MCF 10A (cell line): Measurements from ENCODE around the gene HS6ST1. TPM values are rescaled to one million over a fixed set of nuclear protein-coding genes. Genes with fewer than 3 reads are reported as not detected.

Experiments
- BruUV-seq: library from RNA; stranded (reverse); fragments of 400-500 nt; replicated peaks from 2 replicates; lab custom pipeline; 2021; lab: Mats Ljungman, UMichigan
- CTCF ChIA-PET: fragments of 300-600 bp; sonication (Branson Sonifier 250); formaldehyde crosslinking; extraction: SDS; loops from one replicate; lab custom pipeline; 2021; ENCODE audit warnings: antibody characterized with exemption, inconsistent platforms; lab: Yijun Ruan, JAX
- POLR2A ChIA-PET: fragments of 300-600, 350-650 bp; sonication (Branson Sonifier 250); formaldehyde crosslinking; extraction: SDS; loops from one replicate; lab custom pipeline; 2020; ENCODE audit warnings: antibody characterized with exemption, inconsistent platforms; lab: Yijun Ruan, JAX
- DNase-seq: peaks from one replicate; pipeline ENCODE4 v3.0.0-alpha.2; 2018; ENCODE audit not compliant: unreplicated experiment
- H3K27ac Mint-ChIP-seq: one replicate; pipeline ENCODE4 v1.8.0; 2022; ENCODE audit warnings: mild to moderate bottlenecking, low read depth, mixed read lengths; ENCODE audit not compliant: unreplicated experiment
- H3K27me3 Mint-ChIP-seq: one replicate; pipeline ENCODE4 v1.8.0; 2022; ENCODE audit warnings: mixed read lengths; ENCODE audit not compliant: insufficient read depth, unreplicated experiment
- H3K36me3 Mint-ChIP-seq: one replicate; pipeline ENCODE4 v1.8.0; 2022; ENCODE audit warnings: mild to moderate bottlenecking, moderate library complexity, mixed read lengths; ENCODE audit not compliant: insufficient read depth, unreplicated experiment
- H3K4me1 Mint-ChIP-seq: one replicate; pipeline ENCODE4 v1.8.0; 2022; ENCODE audit warnings: mixed read lengths; ENCODE audit not compliant: insufficient read depth, unreplicated experiment
- H3K4me3 Mint-ChIP-seq: one replicate; pipeline ENCODE4 v1.8.0; 2022; ENCODE audit warnings: mild to moderate bottlenecking, moderate library complexity, mixed read lengths; ENCODE audit not compliant: unreplicated experiment
- H3K9me3 Mint-ChIP-seq: one replicate; pipeline ENCODE4 v1.8.0; 2022; ENCODE audit warnings: mixed read lengths; ENCODE audit not compliant: unreplicated experiment
- intact Hi-C: fragments of 100-400 bp; cut with micrococcal nuclease; formaldehyde crosslinking; loops from 2 replicates; pipeline ENCODE4 v1.14.1; 2022
- total RNA-seq: library from RNA; stranded (reverse); gene quantifications from 2 replicates; pipeline ENCODE4 v1.2.3, GENCODE V29; 2022
- TF ChIP-seq, protein P1 (sequence below): fragments of 200-600 bp; IDR thresholded peaks from one replicate; pipeline ENCODE4 v1.8.0; 2022; ENCODE audit warnings: antibody characterized with exemption, mild to moderate bottlenecking; ENCODE audit not compliant: unreplicated experiment

Gene HS6ST1
- total RNA-seq, 1 experiment from 2014 or later, result 9.6 TPM

DNA sequence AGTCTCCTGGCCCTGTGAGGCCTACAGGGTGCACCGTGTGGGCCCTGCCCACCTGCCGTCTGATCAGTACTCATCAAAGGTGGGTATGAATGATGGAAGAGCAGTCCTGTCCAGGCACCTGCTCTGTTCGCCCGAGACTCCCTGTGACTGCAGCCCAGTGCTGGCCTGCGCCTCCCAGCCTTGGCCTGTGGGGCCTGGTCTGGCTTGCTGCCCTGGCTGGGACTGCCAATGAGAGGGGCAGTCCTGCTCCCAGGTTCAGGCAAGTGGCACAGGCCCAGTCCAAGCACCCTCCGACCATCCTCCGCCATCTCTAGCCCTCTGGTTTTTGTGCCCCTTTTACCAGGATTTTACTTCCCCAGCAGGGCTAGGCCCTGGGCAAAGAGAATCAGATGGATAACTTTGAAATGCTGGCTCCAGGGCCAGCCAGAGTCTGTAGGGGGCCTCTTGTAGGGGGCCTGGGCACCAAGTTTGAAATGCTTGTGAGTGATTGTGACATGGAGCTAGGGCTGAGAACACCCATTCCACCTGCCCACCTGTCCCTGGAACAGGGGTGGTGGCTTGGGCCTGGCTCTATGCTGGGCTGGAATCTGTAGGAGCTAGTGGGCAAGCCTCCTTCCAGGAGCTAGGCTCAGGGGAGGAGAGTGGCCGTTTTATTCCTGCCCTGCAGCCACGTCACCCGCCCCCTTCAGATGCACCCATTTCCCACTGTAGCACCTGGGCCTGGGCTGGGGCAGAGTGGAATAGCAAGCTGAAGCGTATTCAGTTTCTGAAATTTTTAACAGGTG, 8.7 kb upstream of the HS6ST1 start:
- intact Hi-C loops, result no loop called here

DNA sequence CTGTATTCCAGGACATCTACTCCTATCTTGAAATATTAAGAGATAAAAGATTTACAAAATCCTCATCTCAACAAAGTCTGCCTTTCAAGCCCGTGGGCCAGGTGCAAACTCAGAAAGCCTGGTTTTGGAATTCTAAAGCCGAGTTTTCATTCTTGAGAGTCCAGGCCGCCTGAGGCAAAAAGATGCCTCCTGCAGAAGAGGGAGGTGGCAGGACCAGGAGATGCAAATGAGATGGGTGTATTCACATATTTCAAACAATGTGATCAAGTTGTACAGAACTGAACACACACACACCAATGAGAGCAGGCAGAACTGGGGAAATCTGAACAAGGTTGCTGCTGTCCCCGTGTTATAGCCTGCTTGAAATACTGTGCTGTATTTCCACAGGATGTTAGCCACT, 7.7 kb upstream of the HS6ST1 start:
- TF ChIP-seq, protein P1, sequence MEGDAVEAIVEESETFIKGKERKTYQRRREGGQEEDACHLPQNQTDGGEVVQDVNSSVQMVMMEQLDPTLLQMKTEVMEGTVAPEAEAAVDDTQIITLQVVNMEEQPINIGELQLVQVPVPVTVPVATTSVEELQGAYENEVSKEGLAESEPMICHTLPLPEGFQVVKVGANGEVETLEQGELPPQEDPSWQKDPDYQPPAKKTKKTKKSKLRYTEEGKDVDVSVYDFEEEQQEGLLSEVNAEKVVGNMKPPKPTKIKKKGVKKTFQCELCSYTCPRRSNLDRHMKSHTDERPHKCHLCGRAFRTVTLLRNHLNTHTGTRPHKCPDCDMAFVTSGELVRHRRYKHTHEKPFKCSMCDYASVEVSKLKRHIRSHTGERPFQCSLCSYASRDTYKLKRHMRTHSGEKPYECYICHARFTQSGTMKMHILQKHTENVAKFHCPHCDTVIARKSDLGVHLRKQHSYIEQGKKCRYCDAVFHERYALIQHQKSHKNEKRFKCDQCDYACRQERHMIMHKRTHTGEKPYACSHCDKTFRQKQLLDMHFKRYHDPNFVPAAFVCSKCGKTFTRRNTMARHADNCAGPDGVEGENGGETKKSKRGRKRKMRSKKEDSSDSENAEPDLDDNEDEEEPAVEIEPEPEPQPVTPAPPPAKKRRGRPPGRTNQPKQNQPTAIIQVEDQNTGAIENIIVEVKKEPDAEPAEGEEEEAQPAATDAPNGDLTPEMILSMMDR, result no peak
- DNase-seq, result no peak
- intact Hi-C loops, result no loop called here
- no TSS peak for BruUV-seq
- Mint-ChIP-seq H3K4me3 (no peak overlapping the region), H3K36me3 (no peaks in the 10 kb centered on the region), H3K27me3 (no peaks in the 10 kb centered on the region), H3K9me3 (peaks cover 3% of the 10 kb centered on the region), H3K27ac (no peak overlapping the region), H3K4me1 (no peaks in the 10 kb centered on the region)
- ChIA-PET CTCF (no interaction called here), POLR2A (no interaction called here)

More for the DNA sequence above, 8.7 kb upstream of the HS6ST1 start:
- no peaks in the 10 kb centered on the region for H3K36me3 Mint-ChIP-seq
- peaks cover 13% of the 10 kb centered on the region for H3K9me3 Mint-ChIP-seq
- no peaks in the 10 kb centered on the region for H3K4me1 Mint-ChIP-seq
- no peak for DNase-seq
- H3K4me3 Mint-ChIP-seq, result no peak overlapping the region
- POLR2A ChIA-PET, result no interaction called here
- no TSS peak for BruUV-seq
- no peaks in the 10 kb centered on the region for H3K27me3 Mint-ChIP-seq
- H3K27ac Mint-ChIP-seq, result no peak overlapping the region
- TF ChIP-seq, protein P1, result no peak
- CTCF ChIA-PET, result no interaction called here

DNA sequence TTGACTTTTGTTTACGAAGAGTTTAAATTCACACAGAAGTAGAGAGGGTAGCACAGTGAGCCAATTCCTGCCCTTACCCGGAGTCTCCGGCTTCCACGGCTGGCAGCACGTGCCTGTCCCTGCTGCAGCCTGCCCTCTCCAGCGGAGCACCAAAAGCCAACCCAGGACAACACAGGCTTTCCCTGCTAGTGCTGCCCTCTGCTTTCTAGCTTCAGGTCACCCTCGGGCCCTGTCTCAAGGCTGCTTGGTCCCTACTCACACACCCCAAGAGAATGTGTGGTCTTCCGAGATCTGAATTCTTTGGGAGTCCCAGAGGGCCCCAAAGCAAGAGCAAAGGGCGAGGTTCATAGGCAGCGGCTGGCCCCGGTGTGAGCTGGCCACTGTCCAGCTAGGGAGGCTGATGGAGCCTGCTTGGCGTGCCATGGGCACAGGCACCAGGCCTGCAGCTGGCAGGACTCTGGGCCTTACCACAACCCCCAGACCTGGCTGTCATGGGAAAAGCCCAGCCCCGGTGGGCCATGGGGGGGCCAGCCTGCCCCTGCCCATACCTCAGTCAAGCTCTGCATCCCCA, 7.0 kb upstream of the HS6ST1 start:
- TF ChIP-seq, protein P1, result no peak
- no peaks in the 10 kb centered on the region for H3K36me3 Mint-ChIP-seq
- CTCF ChIA-PET, result interaction anchor here (1.0 kb wide), 1 partner anchor 8 kb away, joined by 4 read pairs; no protein-coding TSS in a partner anchor
- no peak overlapping the region for H3K27ac Mint-ChIP-seq
- POLR2A ChIA-PET, result interaction anchor here (0.6 kb wide), 1 partner anchor 16 kb away, joined by 3 read pairs; no protein-coding TSS in a partner anchor
- H3K27me3 Mint-ChIP-seq, result no peaks in the 10 kb centered on the region
- no peaks in the 10 kb centered on the region for H3K4me1 Mint-ChIP-seq
- H3K4me3 Mint-ChIP-seq, result no peak overlapping the region
- no peaks in the 10 kb centered on the region for H3K9me3 Mint-ChIP-seq
- intact Hi-C loops, result no loop called here
- no peak for DNase-seq
- BruUV-seq, result no TSS peak

DNA sequence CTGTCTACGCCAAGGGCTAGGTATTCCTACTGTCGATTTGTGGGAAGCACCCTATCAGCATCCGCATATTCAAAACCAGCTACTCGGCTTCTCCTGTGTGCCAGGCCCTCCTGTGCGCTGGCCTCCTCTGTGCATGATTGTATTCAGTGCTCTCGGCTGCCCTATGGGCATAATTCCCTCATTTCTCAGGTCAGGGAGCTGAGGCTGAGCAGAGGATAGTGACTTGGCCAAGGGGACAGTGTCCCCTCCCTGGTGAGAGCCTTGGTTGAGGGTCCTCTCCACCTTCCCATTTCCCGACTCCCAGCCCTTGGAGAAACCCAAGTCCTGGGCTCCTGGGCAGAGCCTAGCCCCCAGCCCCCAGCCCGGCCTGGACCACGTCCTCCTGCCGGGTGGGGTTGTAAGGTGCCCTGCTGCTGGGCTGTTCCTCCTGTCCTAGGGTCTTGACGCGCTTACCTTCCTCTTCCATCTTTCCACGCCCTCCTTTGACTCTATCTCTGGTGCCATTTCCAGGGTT, 6.3 kb upstream of the HS6ST1 start:
- no peaks in the 10 kb centered on the region for H3K9me3 Mint-ChIP-seq
- TF ChIP-seq, protein P1, result no peak
- DNase-seq, result no peak
- H3K4me3 Mint-ChIP-seq, result no peak overlapping the region
- ChIA-PET CTCF (interaction anchor here (0.6 to 1.0 kb wide), 2 partner anchors 9 to 165 kb away, joined by 3 to 4 read pairs; no protein-coding TSS in a partner anchor), POLR2A (no interaction called here)
- intact Hi-C loops, result no loop called here
- no peak overlapping the region for H3K27ac Mint-ChIP-seq
- H3K4me1 Mint-ChIP-seq, result no peaks in the 10 kb centered on the region
- no peaks in the 10 kb centered on the region for H3K27me3 Mint-ChIP-seq
- no TSS peak for BruUV-seq
- no peaks in the 10 kb centered on the region for H3K36me3 Mint-ChIP-seq
